PFSK-1 (cell line): ENCODE data around the gene PRKD1.

Experiments used
- FOXP2 ChIP-seq: optimal IDR thresholded peaks from 2 replicates; pipeline ENCODE3; 2011; ENCODE audit warnings: borderline replicate concordance, control low read depth, inconsistent platforms; ENCODE audit not compliant: insufficient read depth; ENCODE audit errors: extremely low read length, extremely low read depth
- POLR2AphosphoS5 ChIP-seq: IDR thresholded peaks from 2 replicates; pipeline ENCODE4 v1.6.1; 2012; ENCODE audit warnings: low read depth, mild to moderate bottlenecking, control low read depth, low read length, moderate library complexity
- REST ChIP-seq, 2 experiments: IDR thresholded peaks; 2 replicates each; pipeline versions ENCODE4 v1.6.1 to v1.8.0; 2011 to 2012; ENCODE audit warnings: low read depth in 2 of 2, low read length in 2 of 2, control low read depth in 1 of 2, inconsistent platforms in 1 of 2, mild to moderate bottlenecking in 1 of 2, moderate library complexity in 1 of 2; ENCODE audit not compliant: insufficient read depth in 1 of 2
- SIN3A ChIP-seq: IDR thresholded peaks from 2 replicates; pipeline ENCODE4 v1.6.1; 2012; ENCODE audit warnings: mild to moderate bottlenecking, low read length, moderate library complexity, borderline replicate concordance; ENCODE audit not compliant: insufficient read depth
- TAF1 ChIP-seq: IDR thresholded peaks from 2 replicates; pipeline ENCODE4 v1.6.1; 2012; ENCODE audit warnings: low read length, control low read depth, borderline replicate concordance; ENCODE audit not compliant: insufficient read depth

The PRKD1 gene

GRCh38 chr14:29803045-29803444 is 124.6 kb downstream of the PRKD1 start:
- TF ChIP-seq REST (IDR thresholded peaks at IDR 0.05; ENCODE audit: insufficient read depth in 1 of 2, low read depth in 2 of 2, low read length in 2 of 2) (no peak), SIN3A (no peak), FOXP2 (no peak), POLR2AphosphoS5 (no peak), TAF1 (no peak)

GRCh38 chr14:29802211-29802610 is 125.4 kb downstream of the PRKD1 start:
- no peak for TF ChIP-seq FOXP2
- no peak for TF ChIP-seq REST (IDR thresholded peaks at IDR 0.05; ENCODE audit: insufficient read depth in 1 of 2, low read depth in 2 of 2, low read length in 2 of 2)
- TF ChIP-seq TAF1, result no peak
- no peak for TF ChIP-seq POLR2AphosphoS5
- no peak for TF ChIP-seq SIN3A

DNA sequence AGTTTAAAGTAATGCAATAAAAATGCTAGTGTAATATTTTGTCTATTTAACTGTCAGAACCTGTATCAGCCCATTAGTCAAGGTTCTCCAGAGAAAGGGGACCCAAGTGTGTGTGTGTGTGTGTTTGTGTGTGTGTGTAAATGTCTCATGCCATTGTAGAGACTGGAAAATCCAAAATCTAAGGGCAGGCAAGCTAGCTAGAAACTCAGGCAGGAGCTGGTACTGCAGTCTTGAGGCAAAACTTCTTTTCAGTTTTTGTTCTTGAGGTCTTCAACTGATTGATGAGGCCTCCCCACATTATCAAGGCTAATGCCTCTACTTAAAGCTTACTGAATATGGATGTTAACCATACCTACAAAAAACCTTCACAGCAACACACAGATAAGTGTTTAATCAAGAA is 126.7 kb downstream of the PRKD1 start:
- TF ChIP-seq TAF1 (no peak), SIN3A (no peak)

- TF ChIP-seq REST (IDR thresholded peaks at IDR 0.05; ENCODE audit: insufficient read depth in 1 of 2, low read depth in 2 of 2, low read length in 2 of 2), result no peak
- TF ChIP-seq SIN3A, result no peak
- no peak for TF ChIP-seq FOXP2
- no peak for TF ChIP-seq TAF1
- no peak for TF ChIP-seq POLR2AphosphoS5
Observed at GRCh38 chr14:29799464-29800095, 128.1 kb downstream of the PRKD1 start.

- TF ChIP-seq REST (IDR thresholded peaks at IDR 0.05; ENCODE audit: insufficient read depth in 1 of 2, low read depth in 2 of 2, low read length in 2 of 2) (no peak), SIN3A (no peak), FOXP2 (no peak), TAF1 (no peak), POLR2AphosphoS5 (no peak)
Observed at GRCh38 chr14:29798811-29799210, 128.8 kb downstream of the PRKD1 start.
